KMS-11 (cell line): ENCODE data around the gene KLHL14.

ENCODE experiments used
- H2AFZ ChIP-seq: fragments of 200-600 bp; sonication (generic); 2 replicates; pipeline ENCODE4 v1.6.1; 2016; ENCODE audit warnings: antibody characterized with exemption, mixed run types, low read depth
- H3K27ac ChIP-seq: fragments of 200-600 bp; sonication (generic); 2 replicates; pipeline ENCODE4 v1.6.1; 2016; ENCODE audit warnings: mild to moderate bottlenecking, mixed run types
- H3K27me3 ChIP-seq: fragments of 200-600 bp; sonication (generic); 2 replicates; pipeline ENCODE4 v1.6.1; 2017; ENCODE audit warnings: mild to moderate bottlenecking, low read depth, mixed run types, moderate library complexity; ENCODE audit not compliant: insufficient read depth
- H3K36me3 ChIP-seq: fragments of 200-600 bp; sonication (generic); 2 replicates; pipeline ENCODE4 v1.6.1; 2017; ENCODE audit warnings: mild to moderate bottlenecking, mixed run types; ENCODE audit not compliant: insufficient read depth
- H3K4me1 ChIP-seq: fragments of 200-600 bp; sonication (generic); 2 replicates; pipeline ENCODE4 v1.6.1; 2016; ENCODE audit warnings: mild to moderate bottlenecking, low read depth, mixed run types; ENCODE audit not compliant: poor library complexity, severe bottlenecking
- H3K4me2 ChIP-seq: fragments of 200-600 bp; sonication (generic); 2 replicates; pipeline ENCODE4 v1.7.0; 2016; ENCODE audit warnings: mild to moderate bottlenecking, mixed run types
- H3K4me3 ChIP-seq: fragments of 200-600 bp; sonication (generic); IDR thresholded peaks from 2 replicates; pipeline ENCODE4 v1.6.1; 2017; ENCODE audit warnings: low read depth, low read length, mixed read lengths; ENCODE audit not compliant: insufficient read depth
- H3K79me2 ChIP-seq: fragments of 200-600 bp; sonication (generic); 2 replicates; pipeline ENCODE4 v1.6.1; 2016; ENCODE audit warnings: low read depth, mixed run types; ENCODE audit not compliant: insufficient read depth
- H3K9ac ChIP-seq: fragments of 200-600 bp; sonication (generic); 2 replicates; pipeline ENCODE4 v1.6.1; 2016; ENCODE audit warnings: mild to moderate bottlenecking, mixed run types
- H4K20me1 ChIP-seq: fragments of 200-600 bp; sonication (generic); 2 replicates; pipeline ENCODE4 v1.6.1; 2016; ENCODE audit warnings: mild to moderate bottlenecking, mixed run types; ENCODE audit not compliant: insufficient read depth
- CTCF ChIP-seq: fragments of 200-600 bp; sonication (generic); conservative IDR thresholded peaks from 2 replicates; pipeline ENCODE4 v1.6.1; 2017; ENCODE audit warnings: low read depth, mild to moderate bottlenecking, antibody characterized with exemption, low read length, moderate library complexity, mixed read lengths

Gene KLHL14

GRCh38 chr18:32624182-32624723, 148.6 kb downstream of the KLHL14 start:
- H3K4me3 ChIP-seq, result no peak overlapping the region

GRCh38 chr18:32623563-32623962, 149.3 kb downstream of the KLHL14 start:
- no peak overlapping the region for H3K4me2 ChIP-seq
- no peaks in the 10 kb centered on the region for H3K79me2 ChIP-seq
- TF ChIP-seq CTCF, result no peak
- H3K27ac ChIP-seq, result no peak overlapping the region
- H4K20me1 ChIP-seq, result no peaks in the 10 kb centered on the region
- no peak overlapping the region for H3K4me3 ChIP-seq
- H3K9ac ChIP-seq, result no peak overlapping the region
- H2AFZ ChIP-seq, result no peak overlapping the region
- H3K4me1 ChIP-seq, result no peaks in the 10 kb centered on the region
- no peaks in the 10 kb centered on the region for H3K27me3 ChIP-seq
- no peaks in the 10 kb centered on the region for H3K36me3 ChIP-seq

More at GRCh38 chr18:32624182-32624723, 148.6 kb downstream of the KLHL14 start:
- Histone ChIP-seq H3K27me3 (no peaks in the 10 kb centered on the region), H3K9ac (no peak overlapping the region), H3K4me1 (no peaks in the 10 kb centered on the region), H2AFZ (no peak overlapping the region), H3K36me3 (no peaks in the 10 kb centered on the region), H3K27ac (no peak overlapping the region), H4K20me1 (no peaks in the 10 kb centered on the region), H3K4me2 (no peak overlapping the region), H3K79me2 (no peaks in the 10 kb centered on the region)
- no peak for TF ChIP-seq CTCF
